HepG2 (cell line): ENCODE data around the gene TMEM141. TPM values are rescaled to one million over a fixed set of nuclear protein-coding genes. Genes with fewer than 3 reads are reported as not detected.

Experiments used
- ATF6 ChIP-seq: sonication (generic); formaldehyde crosslinking; conservative IDR thresholded peaks from 2 replicates; pipeline ENCODE4 v1.4.0; 2020; ENCODE audit warnings: missing genetic modification reagents
- CEBPZ ChIP-seq: IDR thresholded peaks from 2 replicates; pipeline ENCODE4 v1.6.1; 2012; ENCODE audit warnings: low read length, improper control_type of control experiment
- RELA ChIP-seq: sonication (generic); formaldehyde crosslinking; IDR thresholded peaks from 2 replicates; pipeline ENCODE4 v1.4.0; 2020; ENCODE audit warnings: missing genetic modification reagents
- SALL1 ChIP-seq: sonication (generic); formaldehyde crosslinking; IDR thresholded peaks from 2 replicates; pipeline ENCODE4 v1.8.0; 2022; ENCODE audit warnings: mild to moderate bottlenecking, missing genetic modification reagents
- SMAD9 ChIP-seq: sonication (generic); formaldehyde crosslinking; IDR thresholded peaks from 2 replicates; pipeline ENCODE4 v1.5.1; 2020; ENCODE audit warnings: mild to moderate bottlenecking, missing genetic modification reagents
- SRSF9 ChIP-seq: fragments of 200-400 bp; formaldehyde crosslinking; IDR thresholded peaks from 2 replicates; pipeline ENCODE4 v1.6.1; 2018; ENCODE audit warnings: borderline replicate concordance, mild to moderate bottlenecking, low read depth, low read length; ENCODE audit not compliant: insufficient read depth, poor library complexity, severe bottlenecking
- UBTF ChIP-seq: sonication (generic); formaldehyde crosslinking; IDR thresholded peaks from 2 replicates; pipeline ENCODE4 v1.4.0; 2020; ENCODE audit warnings: mild to moderate bottlenecking, missing genetic modification reagents
- ZIK1 ChIP-seq: sonication (generic); formaldehyde crosslinking; IDR thresholded peaks from 2 replicates; pipeline ENCODE4 v1.5.0; 2020; ENCODE audit warnings: mild to moderate bottlenecking, low read depth, missing genetic modification reagents, borderline replicate concordance
- ZNF335 ChIP-seq: sonication (generic); formaldehyde crosslinking; IDR thresholded peaks from 2 replicates; pipeline ENCODE4 v1.4.0; 2020; ENCODE audit warnings: missing genetic modification reagents
- ZNF383 ChIP-seq: sonication (generic); formaldehyde crosslinking; IDR thresholded peaks from 2 replicates; pipeline ENCODE4 v1.4.0; 2020; ENCODE audit warnings: missing genetic modification reagents, mild to moderate bottlenecking, borderline replicate concordance
- polyA plus RNA-seq, 8 experiments: library from polyadenylated mRNA; depleted of rRNA in 3 of 8; stranded (reverse) in 7 of 8; unstranded in 1 of 8; fragments of >200 nt; fragmentation: Illumina TruSeq in 4 of 8; extraction: Trizol in 4 of 8; gene quantifications; 2 replicates each; pipeline versions ENCODE4 v1.2.1 to v1.2.3, GENCODE V29; 2011 to 2016; ENCODE audit warnings: low read depth in 4 of 8, missing spikeins in 1 of 8, mixed read lengths in 1 of 8; ENCODE audit not compliant: insufficient read depth in 1 of 8
- total RNA-seq, 5 experiments: library from RNA; depleted of rRNA; stranded (reverse); fragments of >200 nt; fragmentation: Illumina TruSeq; extraction: Trizol; gene quantifications; 2 replicates each; pipeline ENCODE4 v1.2.3, GENCODE V29; 2016; ENCODE audit warnings: low read depth in 1 of 5
- TF ChIP-seq, protein P1 (sequence below): IDR thresholded peaks from 2 replicates; pipeline ENCODE4 v1.6.1; 2016; ENCODE audit warnings: low read depth, missing genetic modification reagents, missing compliant biosample characterization
- TF ChIP-seq, protein P2 (sequence below): sonication (generic); formaldehyde crosslinking; conservative IDR thresholded peaks from 2 replicates; pipeline ENCODE4 v1.5.0; 2020; ENCODE audit warnings: missing genetic modification reagents

TMEM141 gene
- total and polyA plus RNA-seq, 2 of the 13 experiments (the other 11 are each of a cell fraction or from before 2014, with no cell fraction given): 81.0 to 202 TPM

DNA sequence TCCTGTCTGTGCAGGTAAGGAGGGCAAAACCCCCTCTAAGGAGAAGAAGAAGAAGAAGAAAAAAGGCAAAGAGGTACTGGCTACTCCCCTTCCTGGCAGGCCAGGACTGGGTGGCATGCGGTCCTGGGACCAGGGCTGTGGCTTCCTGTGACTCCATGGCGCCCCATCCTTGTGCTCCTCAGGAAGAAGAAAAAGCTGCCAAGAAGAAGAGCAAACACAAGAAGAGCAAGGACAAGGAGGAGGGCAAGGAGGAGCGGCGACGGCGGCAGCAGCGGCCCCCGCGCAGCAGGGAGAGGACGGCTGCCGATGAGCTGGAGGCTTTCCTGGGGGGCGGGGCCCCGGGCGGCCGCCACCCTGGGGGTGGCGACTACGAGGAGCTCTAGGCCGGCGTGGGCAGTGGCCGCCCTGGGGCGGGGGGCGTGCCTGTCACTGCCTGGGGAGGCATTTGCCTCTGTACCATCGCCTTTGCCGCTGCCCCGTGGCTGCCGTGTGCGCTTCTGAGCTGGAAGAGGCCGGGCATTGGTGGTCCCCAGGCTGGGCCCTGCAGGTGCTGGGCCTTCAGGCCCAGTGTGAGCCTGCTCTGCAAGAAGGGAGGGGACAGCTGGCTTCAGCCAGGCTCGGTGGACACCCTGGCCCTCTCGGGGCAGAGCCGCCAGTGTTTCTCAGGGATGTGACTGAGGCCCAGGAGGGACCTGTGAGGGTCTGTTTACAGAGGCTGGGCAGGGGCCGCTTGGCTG, 49.2 kb downstream of the TMEM141 start (continued):
- TF ChIP-seq UBTF (CRISPR knock-in tag) (no peak), ATF6 (CRISPR knock-in tag) (no peak), SMAD9 (CRISPR knock-in tag) (no peak), CEBPZ (no peak), ZIK1 (no peak), ZNF335 (CRISPR knock-in tag) (no peak), ZNF383 (CRISPR knock-in tag) (no peak), SALL1 (CRISPR knock-in tag) (no peak), SRSF9 (no peak), RELA (CRISPR knock-in tag) (no peak)
- TF ChIP-seq, protein P1, sequence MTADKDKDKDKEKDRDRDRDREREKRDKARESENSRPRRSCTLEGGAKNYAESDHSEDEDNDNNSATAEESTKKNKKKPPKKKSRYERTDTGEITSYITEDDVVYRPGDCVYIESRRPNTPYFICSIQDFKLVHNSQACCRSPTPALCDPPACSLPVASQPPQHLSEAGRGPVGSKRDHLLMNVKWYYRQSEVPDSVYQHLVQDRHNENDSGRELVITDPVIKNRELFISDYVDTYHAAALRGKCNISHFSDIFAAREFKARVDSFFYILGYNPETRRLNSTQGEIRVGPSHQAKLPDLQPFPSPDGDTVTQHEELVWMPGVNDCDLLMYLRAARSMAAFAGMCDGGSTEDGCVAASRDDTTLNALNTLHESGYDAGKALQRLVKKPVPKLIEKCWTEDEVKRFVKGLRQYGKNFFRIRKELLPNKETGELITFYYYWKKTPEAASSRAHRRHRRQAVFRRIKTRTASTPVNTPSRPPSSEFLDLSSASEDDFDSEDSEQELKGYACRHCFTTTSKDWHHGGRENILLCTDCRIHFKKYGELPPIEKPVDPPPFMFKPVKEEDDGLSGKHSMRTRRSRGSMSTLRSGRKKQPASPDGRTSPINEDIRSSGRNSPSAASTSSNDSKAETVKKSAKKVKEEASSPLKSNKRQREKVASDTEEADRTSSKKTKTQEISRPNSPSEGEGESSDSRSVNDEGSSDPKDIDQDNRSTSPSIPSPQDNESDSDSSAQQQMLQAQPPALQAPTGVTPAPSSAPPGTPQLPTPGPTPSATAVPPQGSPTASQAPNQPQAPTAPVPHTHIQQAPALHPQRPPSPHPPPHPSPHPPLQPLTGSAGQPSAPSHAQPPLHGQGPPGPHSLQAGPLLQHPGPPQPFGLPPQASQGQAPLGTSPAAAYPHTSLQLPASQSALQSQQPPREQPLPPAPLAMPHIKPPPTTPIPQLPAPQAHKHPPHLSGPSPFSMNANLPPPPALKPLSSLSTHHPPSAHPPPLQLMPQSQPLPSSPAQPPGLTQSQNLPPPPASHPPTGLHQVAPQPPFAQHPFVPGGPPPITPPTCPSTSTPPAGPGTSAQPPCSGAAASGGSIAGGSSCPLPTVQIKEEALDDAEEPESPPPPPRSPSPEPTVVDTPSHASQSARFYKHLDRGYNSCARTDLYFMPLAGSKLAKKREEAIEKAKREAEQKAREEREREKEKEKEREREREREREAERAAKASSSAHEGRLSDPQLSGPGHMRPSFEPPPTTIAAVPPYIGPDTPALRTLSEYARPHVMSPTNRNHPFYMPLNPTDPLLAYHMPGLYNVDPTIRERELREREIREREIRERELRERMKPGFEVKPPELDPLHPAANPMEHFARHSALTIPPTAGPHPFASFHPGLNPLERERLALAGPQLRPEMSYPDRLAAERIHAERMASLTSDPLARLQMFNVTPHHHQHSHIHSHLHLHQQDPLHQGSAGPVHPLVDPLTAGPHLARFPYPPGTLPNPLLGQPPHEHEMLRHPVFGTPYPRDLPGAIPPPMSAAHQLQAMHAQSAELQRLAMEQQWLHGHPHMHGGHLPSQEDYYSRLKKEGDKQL: no peak
- TF ChIP-seq, protein P2, sequence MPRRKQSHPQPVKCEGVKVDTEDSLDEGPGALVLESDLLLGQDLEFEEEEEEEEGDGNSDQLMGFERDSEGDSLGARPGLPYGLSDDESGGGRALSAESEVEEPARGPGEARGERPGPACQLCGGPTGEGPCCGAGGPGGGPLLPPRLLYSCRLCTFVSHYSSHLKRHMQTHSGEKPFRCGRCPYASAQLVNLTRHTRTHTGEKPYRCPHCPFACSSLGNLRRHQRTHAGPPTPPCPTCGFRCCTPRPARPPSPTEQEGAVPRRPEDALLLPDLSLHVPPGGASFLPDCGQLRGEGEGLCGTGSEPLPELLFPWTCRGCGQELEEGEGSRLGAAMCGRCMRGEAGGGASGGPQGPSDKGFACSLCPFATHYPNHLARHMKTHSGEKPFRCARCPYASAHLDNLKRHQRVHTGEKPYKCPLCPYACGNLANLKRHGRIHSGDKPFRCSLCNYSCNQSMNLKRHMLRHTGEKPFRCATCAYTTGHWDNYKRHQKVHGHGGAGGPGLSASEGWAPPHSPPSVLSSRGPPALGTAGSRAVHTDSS (CRISPR knock-in tag): no peak
